KMS-11 (cell line): ENCODE data around the gene APLP2.

Experiments used
- H2AFZ ChIP-seq: fragments of 200-600 bp; sonication (generic); 2 replicates; pipeline ENCODE4 v1.6.1; 2016; ENCODE audit warnings: antibody characterized with exemption, mixed run types, low read depth
- H3K27ac ChIP-seq: fragments of 200-600 bp; sonication (generic); 2 replicates; pipeline ENCODE4 v1.6.1; 2016; ENCODE audit warnings: mild to moderate bottlenecking, mixed run types
- H3K27me3 ChIP-seq: fragments of 200-600 bp; sonication (generic); 2 replicates; pipeline ENCODE4 v1.6.1; 2017; ENCODE audit warnings: mild to moderate bottlenecking, low read depth, mixed run types, moderate library complexity; ENCODE audit not compliant: insufficient read depth
- H3K36me3 ChIP-seq: fragments of 200-600 bp; sonication (generic); 2 replicates; pipeline ENCODE4 v1.6.1; 2017; ENCODE audit warnings: mild to moderate bottlenecking, mixed run types; ENCODE audit not compliant: insufficient read depth
- H3K4me1 ChIP-seq: fragments of 200-600 bp; sonication (generic); 2 replicates; pipeline ENCODE4 v1.6.1; 2016; ENCODE audit warnings: mild to moderate bottlenecking, low read depth, mixed run types; ENCODE audit not compliant: poor library complexity, severe bottlenecking
- H3K4me2 ChIP-seq: fragments of 200-600 bp; sonication (generic); 2 replicates; pipeline ENCODE4 v1.7.0; 2016; ENCODE audit warnings: mild to moderate bottlenecking, mixed run types
- H3K4me3 ChIP-seq: fragments of 200-600 bp; sonication (generic); IDR thresholded peaks from 2 replicates; pipeline ENCODE4 v1.6.1; 2017; ENCODE audit warnings: low read depth, low read length, mixed read lengths; ENCODE audit not compliant: insufficient read depth
- H3K79me2 ChIP-seq: fragments of 200-600 bp; sonication (generic); 2 replicates; pipeline ENCODE4 v1.6.1; 2016; ENCODE audit warnings: low read depth, mixed run types; ENCODE audit not compliant: insufficient read depth
- H3K9ac ChIP-seq: fragments of 200-600 bp; sonication (generic); 2 replicates; pipeline ENCODE4 v1.6.1; 2016; ENCODE audit warnings: mild to moderate bottlenecking, mixed run types
- H4K20me1 ChIP-seq: fragments of 200-600 bp; sonication (generic); 2 replicates; pipeline ENCODE4 v1.6.1; 2016; ENCODE audit warnings: mild to moderate bottlenecking, mixed run types; ENCODE audit not compliant: insufficient read depth
- TF ChIP-seq, protein P1 (sequence below): fragments of 200-600 bp; sonication (generic); conservative IDR thresholded peaks from 2 replicates; pipeline ENCODE4 v1.6.1; 2017; ENCODE audit warnings: low read depth, mild to moderate bottlenecking, antibody characterized with exemption, low read length, moderate library complexity, mixed read lengths

Gene APLP2

DNA sequence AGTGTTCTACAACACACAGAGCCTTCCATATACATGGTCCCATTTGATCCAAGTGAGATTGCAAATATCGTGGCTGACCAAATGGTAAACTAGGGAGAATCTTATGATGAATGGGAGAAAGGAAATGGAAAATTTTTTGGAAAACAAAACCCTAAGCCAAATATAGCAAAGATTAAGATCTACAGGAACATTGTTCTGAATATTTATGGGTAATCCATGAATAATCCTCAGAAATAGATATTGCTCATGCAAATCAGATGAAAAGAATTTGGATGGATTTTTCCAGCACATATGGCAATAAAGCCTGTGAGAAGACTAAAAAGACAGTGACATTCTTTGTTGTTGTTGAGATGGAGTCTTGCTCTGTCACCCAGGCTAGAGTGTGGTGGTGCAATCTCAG is 45.3 kb upstream of the APLP2 start:
- H2AFZ ChIP-seq = no peak overlapping the region

GRCh38 chr11:130025371-130025770 is 44.3 kb upstream of the APLP2 start:
- Histone ChIP-seq H3K4me3 (no peak overlapping the region), H3K27me3 (no peaks in the 10 kb centered on the region), H3K79me2 (no peaks in the 10 kb centered on the region), H2AFZ (no peak overlapping the region), H4K20me1 (no peaks in the 10 kb centered on the region), H3K9ac (no peak overlapping the region), H3K4me2 (no peak overlapping the region), H3K4me1 (peaks cover 10% of the 10 kb centered on the region), H3K27ac (no peak overlapping the region), H3K36me3 (no peaks in the 10 kb centered on the region)
- TF ChIP-seq, protein P1, sequence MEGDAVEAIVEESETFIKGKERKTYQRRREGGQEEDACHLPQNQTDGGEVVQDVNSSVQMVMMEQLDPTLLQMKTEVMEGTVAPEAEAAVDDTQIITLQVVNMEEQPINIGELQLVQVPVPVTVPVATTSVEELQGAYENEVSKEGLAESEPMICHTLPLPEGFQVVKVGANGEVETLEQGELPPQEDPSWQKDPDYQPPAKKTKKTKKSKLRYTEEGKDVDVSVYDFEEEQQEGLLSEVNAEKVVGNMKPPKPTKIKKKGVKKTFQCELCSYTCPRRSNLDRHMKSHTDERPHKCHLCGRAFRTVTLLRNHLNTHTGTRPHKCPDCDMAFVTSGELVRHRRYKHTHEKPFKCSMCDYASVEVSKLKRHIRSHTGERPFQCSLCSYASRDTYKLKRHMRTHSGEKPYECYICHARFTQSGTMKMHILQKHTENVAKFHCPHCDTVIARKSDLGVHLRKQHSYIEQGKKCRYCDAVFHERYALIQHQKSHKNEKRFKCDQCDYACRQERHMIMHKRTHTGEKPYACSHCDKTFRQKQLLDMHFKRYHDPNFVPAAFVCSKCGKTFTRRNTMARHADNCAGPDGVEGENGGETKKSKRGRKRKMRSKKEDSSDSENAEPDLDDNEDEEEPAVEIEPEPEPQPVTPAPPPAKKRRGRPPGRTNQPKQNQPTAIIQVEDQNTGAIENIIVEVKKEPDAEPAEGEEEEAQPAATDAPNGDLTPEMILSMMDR = no peak

More for the DNA sequence above, 45.3 kb upstream of the APLP2 start:
- Histone ChIP-seq H4K20me1 (no peaks in the 10 kb centered on the region), H3K4me3 (no peak overlapping the region), H3K4me2 (no peak overlapping the region), H3K9ac (no peak overlapping the region), H3K36me3 (no peaks in the 10 kb centered on the region), H3K27me3 (no peaks in the 10 kb centered on the region), H3K4me1 (peaks cover 7% of the 10 kb centered on the region), H3K79me2 (no peaks in the 10 kb centered on the region), H3K27ac (no peak overlapping the region)
- TF ChIP-seq, protein P1 = no peak

- Histone ChIP-seq H3K4me2 (no peak overlapping the region; the same call in 1 of the 2 replicates), H3K27me3 (no peaks in the 10 kb centered on the region), H3K4me1 (peaks cover 10% of the 10 kb centered on the region), H3K27ac (no peak overlapping the region; the same call in 1 of the 2 replicates), H3K9ac (no peak overlapping the region), H3K4me3 (no peak overlapping the region), H4K20me1 (no peaks in the 10 kb centered on the region), H3K36me3 (no peaks in the 10 kb centered on the region), H3K79me2 (no peaks in the 10 kb centered on the region), H2AFZ (no peak overlapping the region)
- TF ChIP-seq, protein P1 = no peak
Measured at GRCh38 chr11:130029137-130029536, 40.6 kb upstream of the APLP2 start.

DNA sequence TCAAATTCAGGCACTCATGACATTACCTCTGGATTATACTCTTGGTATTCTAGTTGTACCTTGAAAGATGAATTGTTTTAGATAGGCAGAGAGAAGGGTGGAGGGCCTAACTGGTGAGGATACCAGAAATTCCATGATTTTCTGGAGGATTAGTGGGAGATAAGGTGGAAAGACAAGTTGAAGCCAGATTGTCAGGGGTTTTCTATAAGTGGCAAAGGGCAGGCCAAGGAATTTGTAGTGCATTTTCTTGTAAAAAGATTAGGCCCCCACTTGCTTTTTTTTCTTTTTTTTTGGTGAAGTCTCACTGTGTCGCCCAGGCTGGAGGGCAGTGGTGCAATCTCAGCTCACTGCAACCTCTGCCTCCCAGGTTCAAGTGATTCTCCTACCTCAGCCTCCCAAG is 38.6 kb upstream of the APLP2 start:
- no peaks in the 10 kb centered on the region for H3K36me3 ChIP-seq
- no peaks in the 10 kb centered on the region for H3K27me3 ChIP-seq
- H3K4me2 ChIP-seq = no peak overlapping the region

More for the DNA sequence above, 38.6 kb upstream of the APLP2 start:
- no peak overlapping the region for H3K9ac ChIP-seq
- H4K20me1 ChIP-seq = no peaks in the 10 kb centered on the region
- H3K79me2 ChIP-seq = no peaks in the 10 kb centered on the region
- H2AFZ ChIP-seq = no peak overlapping the region
- TF ChIP-seq, protein P1 = no peak
- H3K4me1 ChIP-seq = peaks cover 10% of the 10 kb centered on the region
- H3K27ac ChIP-seq = no peak overlapping the region
- H3K4me3 ChIP-seq = no peak overlapping the region
